Spleen (tissue), 13 donors: Measurements from ENCODE around the gene RAP1B. TPM values are rescaled to one million over a fixed set of nuclear protein-coding genes. Genes with fewer than 3 reads are reported as not detected.

Experiments
- DNase-seq: peaks from one replicate; pipeline ENCODE4 v3.0.0-alpha.2; 2020
- H3K27ac ChIP-seq, 8 donors: fragments of 200-600 bp; sonication (generic) in 7 of 8; 1 replicate in 4 of 8; 2 replicates in 4 of 8; pipeline versions ENCODE4 v1.5.0 to v1.8.0; 2016 to 2021; ENCODE audit warnings: inconsistent platforms in 4 of 8, mild to moderate bottlenecking in 4 of 8, moderate library complexity in 1 of 8
- H3K27me3 ChIP-seq, 7 donors: fragments of 200-600 bp; sonication (generic) in 6 of 7; replicated peaks in 1 of 7; 1 replicate in 4 of 7; 2 replicates in 3 of 7; pipeline versions ENCODE4 v1.5.0 to v1.8.0; 2016 to 2021; ENCODE audit warnings: inconsistent platforms in 3 of 7, mild to moderate bottlenecking in 1 of 7
- H3K36me3 ChIP-seq, 6 donors: fragments of 200-600 bp; sonication (generic) in 5 of 6; 1 replicate in 4 of 6; 2 replicates in 2 of 6; pipeline versions ENCODE4 v1.5.0 to v1.8.0; 2016 to 2021; ENCODE audit warnings: inconsistent platforms in 2 of 6
- H3K4me1 ChIP-seq, 6 donors: fragments of 200-600 bp; sonication (generic) in 5 of 6; 1 replicate in 3 of 6; 2 replicates in 3 of 6; pipeline versions ENCODE4 v1.5.0 to v1.8.0; 2016 to 2021; ENCODE audit warnings: inconsistent platforms in 3 of 6
- H3K4me3 ChIP-seq, 8 donors: fragments of 200-600 bp; sonication (generic) in 7 of 8; 1 replicate in 4 of 8; 2 replicates in 4 of 8; pipeline versions ENCODE4 v1.5.0 to v1.8.0; 2016 to 2021; ENCODE audit warnings: inconsistent platforms in 4 of 8, mild to moderate bottlenecking in 4 of 8, moderate library complexity in 2 of 8
- H3K9me3 ChIP-seq, 8 donors: fragments of 200-600 bp; sonication (generic) in 7 of 8; 1 replicate in 4 of 8; 2 replicates in 4 of 8; pipeline versions ENCODE4 v1.5.0 to v1.8.0; 2016 to 2021; ENCODE audit warnings: inconsistent platforms in 4 of 8
- CTCF ChIP-seq, 11 experiments: fragments of 200-600 bp in 7 of 11; fragments of 450-650 bp in 4 of 11; sonication (generic) in 4 of 11; IDR thresholded peaks in 8 of 11; conservative IDR thresholded peaks in 3 of 11; 1 replicate in 7 of 11; 2 replicates in 4 of 11; pipeline versions ENCODE4 v1.4.0 to v1.8.0; 2016 to 2021; ENCODE audit warnings: antibody characterized with exemption in 11 of 11, inconsistent platforms in 4 of 11, mild to moderate bottlenecking in 1 of 11
- POLR2A ChIP-seq, 3 donors: fragments of 450-650 bp; IDR thresholded peaks; one replicate each; pipeline ENCODE4 v1.5.1; 2017; ENCODE audit warnings: antibody characterized with exemption in 3 of 3, mild to moderate bottlenecking in 1 of 3
- POLR2AphosphoS5 ChIP-seq, 3 donors: sonication (generic); formaldehyde crosslinking; IDR thresholded peaks; one replicate each; pipeline ENCODE4 v1.5.1; 2017; ENCODE audit warnings: antibody characterized with exemption in 3 of 3
- WGBS, 5 donors: extraction: QIAGEN DNeasy Blood & Tissue Kit in 3 of 5; methylation state at CpG; one replicate each; pipeline versions ENCODE4 v1.1.5 to v1.1.7; 2013 to 2018; 5-methylcytosine and 5-hydroxymethylcytosine counted together
- intact Hi-C: fragments of 100-400 bp; cut with DNase I; formaldehyde crosslinking; loops from one replicate; pipeline ENCODE4 v1.15.0; 2023; ENCODE audit warnings: low total_unique reads
- long read RNA-seq, 2 donors: transcript quantifications; one replicate each; lab custom pipeline, GENCODE V29; 2026
- polyA plus RNA-seq, 3 donors: library from polyadenylated mRNA; stranded (reverse); fragments of 200-250 nt; gene quantifications; one replicate each; pipeline ENCODE4 v1.2.1, GENCODE V29; 2013
- total RNA-seq, 7 donors: library from RNA; depleted of rRNA in 3 of 7; stranded (reverse); fragments of >200 nt in 3 of 7; fragmentation: NEBNext Ultra II Directional in 4 of 7; extraction: Animal tissue kit (Norgen Biotek cat#: 25700) in 4 of 7; gene quantifications; one replicate each; pipeline versions ENCODE4 v1.1.0 to v1.2.1, GENCODE V29; 2016 to 2021
- donor health status: healthy with polysubstance abuse.
- donor health status: DM: no; HTN: no; CAD: no; lungs with moderate emphysema.
- donor health status: DM: no; HTN: no; CAD: no.
- donor health status: Bipolar disorder and iron deficiency.
- donor health status: healthy.
- donor health status: DM: no; HTN: no; CAD: no.
- donor health status: DM: yes; HTN: yes; CAD: no.

The RAP1B gene
- total RNA-seq (100 to 1,000 TPM; 178 to 321 (median 249) TPM), polyA plus RNA-seq (100 to 1,000 TPM; 107 to 157 (median 132) TPM)
- long read RNA-seq, donor 1, full-length matches to known transcripts, result 59 of 73 reads
- long read RNA-seq, donor 1, partial matches to known transcripts, result 14 of 73 reads
- long read RNA-seq, donor 1, other reads (novel, unspliced or antisense), result 0 of 73 reads
- long read RNA-seq, donor 2, full-length matches to known transcripts, result 37 of 42 reads
- long read RNA-seq, donor 2, partial matches to known transcripts, result 5 of 42 reads
- long read RNA-seq, donor 2, other reads (novel, unspliced or antisense), result 0 of 42 reads

DNA sequence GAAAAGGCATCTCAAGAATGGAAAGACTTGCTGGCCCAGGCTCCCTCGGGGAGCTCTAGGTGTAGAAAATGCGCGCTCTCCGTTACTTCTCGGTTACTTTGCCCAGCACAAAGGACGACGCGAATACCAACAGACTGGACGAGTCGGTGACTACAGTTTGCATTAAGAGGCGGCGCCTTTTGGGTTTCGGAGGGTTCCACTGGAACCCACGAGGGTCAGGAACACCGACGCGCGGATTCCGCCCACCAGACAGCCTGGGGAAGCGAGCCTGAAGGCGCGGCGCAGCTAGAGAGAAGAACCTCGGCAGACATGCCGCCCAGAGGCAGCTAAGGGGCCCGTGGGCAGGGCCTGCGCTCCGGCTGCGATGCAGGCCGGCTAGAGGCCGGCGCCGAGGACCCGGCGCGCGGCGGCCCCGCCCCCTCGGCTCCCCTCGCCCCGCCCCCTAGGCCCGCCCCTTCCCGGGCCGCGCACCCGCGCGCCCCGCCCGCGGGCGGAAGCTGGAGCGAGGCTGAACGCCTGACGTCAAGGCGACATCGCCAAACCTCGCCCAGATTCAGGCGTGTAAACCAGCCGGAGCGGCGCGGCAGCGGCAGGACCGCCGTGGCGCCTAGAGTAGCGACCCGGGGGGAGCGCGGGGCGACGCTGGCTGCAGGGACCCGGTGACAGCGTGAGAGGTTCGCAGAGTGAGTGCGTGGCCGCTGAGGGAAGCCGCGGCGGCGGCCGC is at the start of gene RAP1B:
TSS of gene RAP1B (plus strand) at position 530 of the 724 bp plus-strand sequence. CDS start 37,826 bp downstream, outside the sequence.
- Histone ChIP-seq H3K9me3 (no peaks in the 10 kb centered on the region), H3K27me3 (no peaks in the 10 kb centered on the region), H3K4me3 (peak within 1 kb of the TSS; percentile 58 to 81 (median 68)), H3K4me1 (peaks cover 26 to 60% (median 43%) of the 10 kb centered on the region in 6 donors), H3K27ac (peak within 1 kb of the TSS; percentile 94 to 99 (median 98)), H3K36me3 (peaks cover 0 to 5% (median 0%) of the 10 kb centered on the region in 6 donors)
- TF ChIP-seq CTCF (IDR thresholded peaks at IDR 0.05 in 8 of 11, conservative IDR thresholded peaks at IDR 0.05 in 3 of 11), result peak in 1 of 11 experiments; percentile 3
- TF ChIP-seq POLR2A (IDR thresholded peaks at IDR 0.05), result peak; percentile 85 to 97 (median 95)
- TF ChIP-seq POLR2AphosphoS5 (IDR thresholded peaks at IDR 0.05), result peak; percentile 99 to 100 (median 100)
- 0 to 1% (median 0%) methylated on average over 25 to 84 of the region's 84 CpGs for WGBS, 5 donors
- intact Hi-C loops, result loop anchor here (5.0 kb wide), 1 partner anchor 77 kb away; the partner anchor contains the start of gene NUP107
- peak; percentile 98 for DNase-seq

DNA sequence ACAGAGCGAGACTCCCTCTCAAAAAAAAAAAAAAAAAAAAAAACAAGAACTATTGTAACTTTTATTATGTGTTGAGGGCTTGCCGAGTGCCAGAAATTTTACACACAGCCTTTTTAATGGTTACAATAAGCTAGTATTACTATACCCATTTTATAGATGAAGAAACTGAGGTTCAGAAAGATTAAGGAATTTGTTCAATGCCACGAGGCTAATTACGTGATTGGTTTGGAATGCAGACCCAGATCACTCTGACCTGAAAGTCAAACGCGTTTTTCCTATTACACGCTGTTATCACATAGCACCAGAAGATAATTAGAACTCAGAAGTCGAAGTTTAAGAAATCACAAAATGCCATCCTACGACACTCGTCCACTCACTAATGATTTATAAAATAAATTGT is 48.9 kb upstream of the RAP1B start:
- H3K27me3 ChIP-seq, result no peaks in the 10 kb centered on the region
- no peaks in the 10 kb centered on the region for H3K9me3 ChIP-seq
- TF ChIP-seq POLR2AphosphoS5 (IDR thresholded peaks at IDR 0.05) (no peak), CTCF (IDR thresholded peaks at IDR 0.05 in 8 of 11, conservative IDR thresholded peaks at IDR 0.05 in 3 of 11) (no peak), POLR2A (IDR thresholded peaks at IDR 0.05) (no peak)
- H3K4me3 ChIP-seq, result no peak overlapping the region
- H3K4me1 ChIP-seq, result peaks cover 9 to 41% (median 26%) of the 10 kb centered on the region in 6 donors
- no peaks in the 10 kb centered on the region for H3K36me3 ChIP-seq
- no peak for DNase-seq
- intact Hi-C loops, result no loop called here
- 92 to 98% (median 95%) methylated on average over 10 of the region's 10 CpGs for WGBS, 5 donors
- no peak overlapping the region for H3K27ac ChIP-seq

DNA sequence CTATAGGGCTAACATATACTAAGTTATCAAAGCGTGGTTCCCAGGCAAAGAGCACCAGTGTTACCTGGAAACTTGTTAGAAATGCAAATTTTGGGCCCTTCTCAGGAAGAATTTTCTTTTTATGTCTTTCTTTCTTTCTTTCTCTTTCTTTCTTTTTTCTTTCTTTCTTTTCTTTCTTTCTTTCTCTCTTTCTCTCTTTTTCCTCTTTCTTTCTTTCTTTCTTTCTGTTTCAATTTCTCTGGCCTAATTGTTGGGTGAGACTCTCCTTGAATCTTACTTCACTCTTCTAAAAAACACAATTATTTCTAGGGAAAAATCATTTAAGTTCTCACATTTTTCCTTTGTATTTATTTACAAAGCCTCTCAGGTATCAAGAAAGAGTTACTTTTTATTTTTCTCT is 46.5 kb upstream of the RAP1B start:
- Histone ChIP-seq H3K4me1 (peaks cover 9 to 37% (median 23%) of the 10 kb centered on the region in 6 donors), H3K9me3 (no peaks in the 10 kb centered on the region), H3K27me3 (no peaks in the 10 kb centered on the region), H3K4me3 (no peak overlapping the region), H3K36me3 (no peaks in the 10 kb centered on the region), H3K27ac (no peak overlapping the region)
- no peak for TF ChIP-seq POLR2AphosphoS5 (IDR thresholded peaks at IDR 0.05)
- no peak for TF ChIP-seq CTCF (IDR thresholded peaks at IDR 0.05 in 8 of 11, conservative IDR thresholded peaks at IDR 0.05 in 3 of 11)
- no peak for TF ChIP-seq POLR2A (IDR thresholded peaks at IDR 0.05)
- 73 to 87% (median 83%) methylated on average over 1 of the region's 1 CpG for WGBS, 5 donors
- intact Hi-C loops, result no loop called here
- no peak for DNase-seq

DNA sequence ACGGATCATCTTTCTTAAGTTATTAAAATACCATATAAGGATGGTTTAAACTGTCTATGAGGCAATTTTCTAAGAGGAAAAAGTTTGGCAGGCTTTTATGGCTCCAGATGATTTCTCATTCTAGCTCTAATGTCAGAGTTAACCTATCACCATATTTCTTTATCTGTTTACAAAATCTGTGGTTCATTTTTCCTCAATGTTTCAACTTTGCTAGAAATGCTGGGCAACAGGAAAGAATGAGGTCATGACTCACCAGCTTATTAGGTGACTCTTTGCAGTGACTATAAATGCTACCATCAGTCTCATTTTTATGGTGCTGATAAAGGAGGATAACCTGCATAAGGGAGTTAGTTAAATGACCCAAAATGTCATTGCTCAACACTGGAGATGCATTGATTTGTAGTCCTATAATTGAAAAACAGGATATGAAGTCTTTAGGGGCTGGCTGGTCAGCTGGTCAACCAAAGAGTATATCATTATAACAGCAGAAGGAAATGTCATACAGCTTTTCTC is 45.3 kb upstream of the RAP1B start:
- Histone ChIP-seq H3K27me3 (no peaks in the 10 kb centered on the region), H3K4me1 (peaks cover 0 to 25% (median 10%) of the 10 kb centered on the region in 6 donors), H3K9me3 (no peaks in the 10 kb centered on the region), H3K36me3 (no peaks in the 10 kb centered on the region), H3K4me3 (no peak overlapping the region), H3K27ac (peak overlapping the region in 1 of 8 donors; percentile 1)
- TF ChIP-seq POLR2A (IDR thresholded peaks at IDR 0.05) (no peak), CTCF (IDR thresholded peaks at IDR 0.05 in 8 of 11, conservative IDR thresholded peaks at IDR 0.05 in 3 of 11) (no peak), POLR2AphosphoS5 (IDR thresholded peaks at IDR 0.05) (no peak)
- 43 to 67% (median 57%) methylated on average over 1 of the region's 1 CpG for WGBS, 5 donors
- intact Hi-C loops, result no loop called here
- no peak for DNase-seq
